Adipocyte (in vitro differentiated cells): ENCODE results near the gene TAP2.

Experiments
- DNase-seq: peaks from one replicate; pipeline ENCODE4 v3.0.0-alpha.2; 2015; ENCODE audit warnings: low read depth
- H3K27me3 ChIP-seq: replicated peaks from 2 replicates; pipeline ENCODE4 v1.7.0; 2013; ENCODE audit warnings: mild to moderate bottlenecking, low read length, moderate library complexity; ENCODE audit not compliant: control insufficient read depth, insufficient read depth
- H3K36me3 ChIP-seq: 2 replicates; pipeline ENCODE4 v1.7.0; 2013; ENCODE audit warnings: low read length, mild to moderate bottlenecking, moderate library complexity; ENCODE audit not compliant: control insufficient read depth, insufficient read depth, severe bottlenecking
- H3K4me1 ChIP-seq: 2 replicates; pipeline ENCODE4 v1.7.0; 2013; ENCODE audit warnings: mild to moderate bottlenecking, low read length, moderate library complexity; ENCODE audit not compliant: control insufficient read depth, insufficient read depth
- H3K4me3 ChIP-seq: 2 replicates; pipeline ENCODE4 v1.7.0; 2013; ENCODE audit warnings: mild to moderate bottlenecking, low read length, moderate library complexity
- H3K9ac ChIP-seq: 2 replicates; pipeline ENCODE4 v1.7.0; 2013; ENCODE audit warnings: mild to moderate bottlenecking, low read length, moderate library complexity
- H3K9me3 ChIP-seq: 2 replicates; pipeline ENCODE4 v1.7.0; 2013; ENCODE audit warnings: mild to moderate bottlenecking, low read length, moderate library complexity; ENCODE audit not compliant: control insufficient read depth

The TAP2 gene

GRCh38 chr6:32842690-32843089 is 4.2 kb upstream of the TAP2 start:
- no peak for DNase-seq
- Histone ChIP-seq H3K9me3 (no peaks in the 10 kb centered on the region), H3K4me3 (peak overlapping the region; percentile 95), H3K4me1 (peaks cover 8% of the 10 kb centered on the region), H3K9ac (no peak overlapping the region), H3K27me3 (no peaks in the 10 kb centered on the region), H3K36me3 (peaks cover 30% of the 10 kb centered on the region)

- Histone ChIP-seq H3K36me3 (peaks cover 24% of the 10 kb centered on the region), H3K27me3 (no peaks in the 10 kb centered on the region), H3K4me1 (peaks cover 12% of the 10 kb centered on the region), H3K9me3 (no peaks in the 10 kb centered on the region), H3K4me3 (no peak overlapping the region), H3K9ac (no peak overlapping the region)
- DNase-seq, result no peak
Observed at GRCh38 chr6:32842021-32842650, 3.6 kb upstream of the TAP2 start.

- Histone ChIP-seq H3K4me1 (peaks cover 12% of the 10 kb centered on the region), H3K36me3 (peaks cover 12% of the 10 kb centered on the region), H3K9me3 (no peaks in the 10 kb centered on the region), H3K27me3 (no peaks in the 10 kb centered on the region), H3K9ac (no peak overlapping the region), H3K4me3 (no peak overlapping the region)
- DNase-seq, result no peak
Observed at GRCh38 chr6:32840604-32841246, 2.2 kb upstream of the TAP2 start.

- DNase-seq, result no peak
- Histone ChIP-seq H3K9me3 (no peaks in the 10 kb centered on the region), H3K27me3 (no peaks in the 10 kb centered on the region), H3K36me3 (peaks cover 17% of the 10 kb centered on the region), H3K4me1 (peaks cover 12% of the 10 kb centered on the region), H3K4me3 (no peak overlapping the region), H3K9ac (no peak overlapping the region)
Observed at GRCh38 chr6:32839356-32839755, 817 bp upstream of the TAP2 start.

- Histone ChIP-seq H3K36me3 (peaks cover 22% of the 10 kb centered on the region), H3K4me3 (peak overlapping the region; percentile 88), H3K9me3 (no peaks in the 10 kb centered on the region), H3K27me3 (no peaks in the 10 kb centered on the region), H3K4me1 (peaks cover 7% of the 10 kb centered on the region), H3K9ac (peak overlapping the region; percentile 90)
- DNase-seq, result no peak
Observed at GRCh38 chr6:32837651-32838113, 857 bp downstream of the TAP2 start.

GRCh38 chr6:32836873-32837272 is 1.7 kb downstream of the TAP2 start:
- no peak for DNase-seq
- H3K4me1 ChIP-seq, result peaks cover 7% of the 10 kb centered on the region
- no peak overlapping the region for H3K9ac ChIP-seq
- no peak overlapping the region for H3K4me3 ChIP-seq
- H3K27me3 ChIP-seq, result no peaks in the 10 kb centered on the region
- H3K9me3 ChIP-seq, result no peaks in the 10 kb centered on the region
- peaks cover 29% of the 10 kb centered on the region for H3K36me3 ChIP-seq

- peaks cover 31% of the 10 kb centered on the region for H3K36me3 ChIP-seq
- H3K4me3 ChIP-seq, result no peak overlapping the region
- no peaks in the 10 kb centered on the region for H3K27me3 ChIP-seq
- peaks cover 7% of the 10 kb centered on the region for H3K4me1 ChIP-seq
- H3K9ac ChIP-seq, result no peak overlapping the region
- no peaks in the 10 kb centered on the region for H3K9me3 ChIP-seq
- no peak for DNase-seq
Observed at GRCh38 chr6:32835167-32835893, 3.2 kb downstream of the TAP2 start.

GRCh38 chr6:32833664-32834063 is 4.9 kb downstream of the TAP2 start:
- Histone ChIP-seq H3K27me3 (no peaks in the 10 kb centered on the region), H3K9me3 (no peaks in the 10 kb centered on the region), H3K4me3 (no peak overlapping the region), H3K4me1 (peaks cover 7% of the 10 kb centered on the region), H3K36me3 (peaks cover 48% of the 10 kb centered on the region), H3K9ac (no peak overlapping the region)
- DNase-seq, result no peak

GRCh38 chr6:32832535-32832934 is 6.0 kb downstream of the TAP2 start:
- Histone ChIP-seq H3K9ac (no peak overlapping the region), H3K9me3 (no peaks in the 10 kb centered on the region), H3K36me3 (peaks cover 52% of the 10 kb centered on the region), H3K4me3 (no peak overlapping the region), H3K27me3 (no peaks in the 10 kb centered on the region), H3K4me1 (peaks cover 2% of the 10 kb centered on the region)
- DNase-seq, result no peak

GRCh38 chr6:32830936-32831335 is 7.6 kb downstream of the TAP2 start:
- H3K4me1 ChIP-seq, result peaks cover 7% of the 10 kb centered on the region
- no peak overlapping the region for H3K4me3 ChIP-seq
- DNase-seq, result no peak
- H3K27me3 ChIP-seq, result no peaks in the 10 kb centered on the region
- no peaks in the 10 kb centered on the region for H3K9me3 ChIP-seq
- H3K36me3 ChIP-seq, result peaks cover 52% of the 10 kb centered on the region
- no peak overlapping the region for H3K9ac ChIP-seq

- Histone ChIP-seq H3K36me3 (peaks cover 46% of the 10 kb centered on the region), H3K27me3 (no peaks in the 10 kb centered on the region), H3K4me3 (no peak overlapping the region), H3K9ac (no peak overlapping the region), H3K9me3 (no peaks in the 10 kb centered on the region), H3K4me1 (peaks cover 10% of the 10 kb centered on the region)
- no peak for DNase-seq
Observed at GRCh38 chr6:32830017-32830416, 8.5 kb downstream of the TAP2 start.
